GM12878 (cell line): Measurements from ENCODE around the gene CNTN2. TPM values are rescaled to one million over a fixed set of nuclear protein-coding genes. Genes with fewer than 3 reads are reported as not detected.

Experiments used
- ATAC-seq: fragments of 200-7000 bp; cut with Tn5 transposase; 3 replicates; pipeline ENCODE4 v1.9.1; 2020; ENCODE audit warnings: mild to moderate bottlenecking, moderate library complexity
- BruUV-seq: library from RNA; stranded (reverse); fragments of 400-500 nt; replicated peaks from 2 replicates; lab custom pipeline; 2021; lab: Mats Ljungman, UMichigan
- CTCF ChIA-PET: fragments of 300-600 bp; sonication (Branson Sonifier 250); formaldehyde crosslinking; extraction: SDS; loops from one replicate; lab custom pipeline; 2021; ENCODE audit warnings: inconsistent platforms; lab: Yijun Ruan, JAX
- POLR2A ChIA-PET: fragments of 350-600 bp; formaldehyde crosslinking; extraction: SDS; loops from one replicate; lab custom pipeline; 2021; ENCODE audit warnings: inconsistent platforms; lab: Charles Lee
- RAD21 ChIA-PET: fragments of 300-600 bp; sonication (Branson Sonifier 250); formaldehyde crosslinking; loops from one replicate; lab custom pipeline; 2023; ENCODE audit warnings: antibody characterized with exemption; ENCODE audit not compliant: unreplicated experiment; lab: Charles Lee
- SMC1A ChIA-PET: fragments of 300-600 bp; sonication (Branson Sonifier 250); formaldehyde crosslinking; loops from one replicate; lab custom pipeline; 2023; ENCODE audit not compliant: unreplicated experiment, uncharacterized antibody; lab: Charles Lee
- DNase-seq: peaks from one replicate; pipeline ENCODE4 v3.0.0-alpha.2; 2011; ENCODE audit warnings: low read depth, low spot score
- FAIRE-seq: peaks from 3 replicates; lab custom pipeline; 2011; peaks lifted over from hg19 to GRCh38; lab: Jason Lieb, UNC
- H2AFZ ChIP-seq: 2 replicates; pipeline ENCODE4 v1.6.0; 2011; ENCODE audit warnings: low read depth, low read length, control low read depth; ENCODE audit not compliant: control insufficient read depth
- H3K27ac ChIP-seq: 2 replicates; pipeline ENCODE4 v1.5.1; 2011; ENCODE audit warnings: control low read depth; ENCODE audit not compliant: control insufficient read depth, insufficient read depth
- H3K27me3 ChIP-seq, 2 experiments: replicated peaks in 1 of 2; 2 replicates each; pipeline versions ENCODE4 v1.6.0 to v1.6.1; 2011; ENCODE audit warnings: low read length in 1 of 2; ENCODE audit not compliant: control insufficient read depth in 2 of 2, insufficient read depth in 2 of 2
- H3K36me3 ChIP-seq, 2 experiments: 2 replicates each; pipeline ENCODE4 v1.5.1; 2011; ENCODE audit warnings: low read length in 1 of 2; ENCODE audit not compliant: control insufficient read depth in 2 of 2, insufficient read depth in 2 of 2
- H3K4me1 ChIP-seq: 2 replicates; pipeline ENCODE4 v1.6.1; 2011; ENCODE audit warnings: mild to moderate bottlenecking, low read length, moderate library complexity, mixed read lengths; ENCODE audit not compliant: control insufficient read depth, insufficient read depth
- H3K4me2 ChIP-seq: 2 replicates; pipeline ENCODE4 v1.6.0; 2011; ENCODE audit warnings: control low read depth; ENCODE audit not compliant: control insufficient read depth, insufficient read depth
- H3K4me3 ChIP-seq: fragments of 200-600 bp; sonication (generic); 2 replicates; pipeline ENCODE4 v1.5.1; 2016
- H3K79me2 ChIP-seq: 2 replicates; pipeline ENCODE4 v1.6.0; 2011; ENCODE audit warnings: low read length; ENCODE audit not compliant: control insufficient read depth, insufficient read depth
- H3K9ac ChIP-seq: 2 replicates; pipeline ENCODE4 v1.8.0; 2011; ENCODE audit warnings: low read length, control low read depth, mixed read lengths; ENCODE audit not compliant: control insufficient read depth, insufficient read depth
- H3K9me3 ChIP-seq: replicated peaks from 3 replicates; pipeline ENCODE4 v1.5.1; 2011; ENCODE audit warnings: mild to moderate bottlenecking, low read length; ENCODE audit not compliant: control insufficient read depth, insufficient read depth
- H4K20me1 ChIP-seq: 2 replicates; pipeline ENCODE4 v1.6.0; 2011; ENCODE audit not compliant: control insufficient read depth, insufficient read depth
- NBN ChIP-seq: fragments of 450-650 bp; IDR thresholded peaks from 2 replicates; pipeline ENCODE4 v1.6.1; 2016
- POU2F2 ChIP-seq: IDR thresholded peaks from 3 replicates; pipeline ENCODE4 v1.6.1; 2011; ENCODE audit warnings: low read depth, mild to moderate bottlenecking, low read length, borderline replicate concordance
- ZBTB40 ChIP-seq: fragments of 450-650 bp; IDR thresholded peaks from 2 replicates; pipeline ENCODE4 v1.6.1; 2016; ENCODE audit warnings: mild to moderate bottlenecking, moderate library complexity, borderline replicate concordance
- WGBS: methylation state at CpG from one replicate; pipeline ENCODE4 v1.1.6; 2016; ENCODE audit warnings: low lambda C conversion rate; ENCODE audit not compliant: insufficient replicate concordance, insufficient coverage; ENCODE audit errors: missing lambda C conversion rate; 5-methylcytosine and 5-hydroxymethylcytosine counted together
- in situ Hi-C: fragments of 300-500 bp; cut with MboI; formaldehyde crosslinking; loops from 9 replicates; pipeline ENCODE4 v1.14.3; 2018; ENCODE audit warnings: mixed read lengths
- intact Hi-C: fragments of 100-400 bp; cut with micrococcal nuclease; formaldehyde crosslinking; loops from one replicate; pipeline ENCODE4 v1.14.2; 2022; ENCODE audit not compliant: unreplicated experiment
- polyA plus RNA-seq, 11 experiments: library from polyadenylated mRNA; depleted of rRNA in 4 of 11; unstranded in 6 of 11; stranded (reverse) in 5 of 11; fragments of >200 nt; fragmentation: Nextera tagmentation in 4 of 11; fragmentation: Illumina TruSeq in 1 of 11; extraction: Ambion mirVana in 4 of 11; extraction: Trizol in 1 of 11; gene quantifications; 1 replicate in 1 of 11; 2 replicates in 10 of 11; pipeline versions ENCODE4 v1.2.1 to v1.2.3, GENCODE V29; 2011 to 2016; ENCODE audit warnings: inconsistent platforms in 2 of 11, missing spikeins in 2 of 11, low read depth in 1 of 11
- total RNA-seq, 4 experiments: library from RNA; depleted of rRNA in 3 of 4; stranded (reverse); fragments of >200 nt in 3 of 4; fragmentation: Illumina TruSeq in 1 of 4; extraction: Trizol in 1 of 4; gene quantifications; 2 replicates each; pipeline versions ENCODE4 v1.2.1 to v1.2.3, GENCODE V29; 2013 to 2021

CNTN2 gene
- total and polyA plus RNA-seq, 10 of the 15 experiments (the other 5 are each of a cell fraction or from before 2014, with no cell fraction given), result 0.03 TPM; not detected in 9

GRCh38 chr1:205064301-205064700 lies 21.3 kb downstream of the CNTN2 start:
- in situ Hi-C loops (loop anchor here (5.0 kb wide), 1 partner anchor 87 kb away; no protein-coding TSS in a partner anchor), intact Hi-C loops (no loop called here)
- SMC1A ChIA-PET, result interaction anchor here (1.3 to 3.5 kb wide), 2 partner anchors 76 to 192 kb away, joined by 5 to 45 read pairs; no protein-coding TSS in a partner anchor
- no peak overlapping the region for H3K4me2 ChIP-seq
- H3K4me1 ChIP-seq, result no peaks in the 10 kb centered on the region
- no peaks in the 10 kb centered on the region for H3K36me3 ChIP-seq
- ATAC-seq (no peak), DNase-seq (no peak), FAIRE-seq (no peak)
- H2AFZ ChIP-seq, result no peak overlapping the region
- H3K27ac ChIP-seq, result no peak overlapping the region
- CTCF ChIA-PET, result interaction anchor here (3.8 to 6.8 kb wide), 4 partner anchors 74 to 193 kb away, joined by 41 to 151 read pairs (median 120); no protein-coding TSS in a partner anchor
- BruUV-seq, result no TSS peak
- no peaks in the 10 kb centered on the region for H4K20me1 ChIP-seq
- no peaks in the 10 kb centered on the region for H3K79me2 ChIP-seq
- POLR2A ChIA-PET, result no interaction called here
- H3K4me3 ChIP-seq, result no peak overlapping the region
- RAD21 ChIA-PET, result interaction anchor here (4.0 to 4.7 kb wide), 2 partner anchors 74 to 88 kb away, joined by 47 to 81 read pairs; no protein-coding TSS in a partner anchor
- 47% methylated on average over 11 of the region's 11 CpGs for WGBS
- H3K9me3 ChIP-seq, result no peaks in the 10 kb centered on the region
- no peaks in the 10 kb centered on the region for H3K27me3 ChIP-seq
- TF ChIP-seq NBN (no peak), ZBTB40 (no peak), POU2F2 (no peak)
- TF ChIP-seq, all 136 proteins: peak for 0
- no peak overlapping the region for H3K9ac ChIP-seq
